Gastrocnemius medialis (tissue), 4 donors: ENCODE measurements around the gene NUAK2.

ENCODE experiments used
- CTCF ChIP-seq, 5 experiments: fragments of 450-650 bp in 3 of 5; fragments of 200-600 bp in 2 of 5; sonication (generic) in 2 of 5; IDR thresholded peaks in 4 of 5; conservative IDR thresholded peaks in 1 of 5; 1 replicate in 4 of 5; 2 replicates in 1 of 5; pipeline ENCODE4 v1.5.1; 2016 to 2019; ENCODE audit warnings: antibody characterized with exemption in 5 of 5, mild to moderate bottlenecking in 3 of 5, moderate library complexity in 3 of 5
- POLR2A ChIP-seq, 2 donors: fragments of 450-650 bp; IDR thresholded peaks; one replicate each; pipeline ENCODE4 v1.6.1; 2017; ENCODE audit warnings: antibody characterized with exemption in 2 of 2, mild to moderate bottlenecking in 2 of 2, moderate library complexity in 2 of 2

- TF ChIP-seq CTCF (IDR thresholded peaks at IDR 0.05 in 4 of 5, conservative IDR thresholded peaks at IDR 0.05 in 1 of 5) (no peak), POLR2A (IDR thresholded peaks at IDR 0.05) (no peak)
Measured at GRCh38 chr1:205353191-205353590, 31.6 kb upstream of the NUAK2 start.
